ENCODE measurements around the gene GLT8D1.

DNA sequence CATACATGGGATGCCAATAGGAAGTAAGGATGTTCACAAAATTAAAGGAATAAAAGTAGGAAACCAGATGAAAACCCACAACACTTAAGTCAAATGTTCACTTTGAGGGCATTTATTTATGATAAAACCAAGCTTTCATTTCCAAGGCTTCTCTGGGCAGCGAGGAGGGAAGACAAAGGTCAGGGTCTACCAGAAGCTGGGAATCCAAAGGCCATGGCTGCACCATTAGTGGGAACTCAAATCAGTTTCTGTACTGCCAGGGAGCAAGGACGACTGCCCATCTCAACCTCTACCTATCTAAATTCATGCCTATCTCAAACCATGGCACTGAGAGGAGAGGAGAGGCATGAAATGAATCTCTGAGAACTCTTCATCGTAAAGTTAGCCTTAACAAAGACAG lies 42.5 kb downstream of the GLT8D1 start:
- no peak for TF ChIP-seq MYNN (IDR thresholded peaks at IDR 0.05)
- no peak for TF ChIP-seq MYNN (CRISPR knock-in tag; IDR thresholded peaks at IDR 0.05)
- TF ChIP-seq, protein P1, sequence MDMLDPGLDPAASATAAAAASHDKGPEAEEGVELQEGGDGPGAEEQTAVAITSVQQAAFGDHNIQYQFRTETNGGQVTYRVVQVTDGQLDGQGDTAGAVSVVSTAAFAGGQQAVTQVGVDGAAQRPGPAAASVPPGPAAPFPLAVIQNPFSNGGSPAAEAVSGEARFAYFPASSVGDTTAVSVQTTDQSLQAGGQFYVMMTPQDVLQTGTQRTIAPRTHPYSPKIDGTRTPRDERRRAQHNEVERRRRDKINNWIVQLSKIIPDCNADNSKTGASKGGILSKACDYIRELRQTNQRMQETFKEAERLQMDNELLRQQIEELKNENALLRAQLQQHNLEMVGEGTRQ (CRISPR knock-in tag; IDR thresholded peaks at IDR 0.05): no peak
- no peak for TF ChIP-seq ZNF23 (CRISPR knock-in tag; IDR thresholded peaks at IDR 0.05)
- no peak for TF ChIP-seq POLR2B (IDR thresholded peaks at IDR 0.05; ENCODE audit: low read depth, partially characterized antibody)
- TF ChIP-seq, protein P2, sequence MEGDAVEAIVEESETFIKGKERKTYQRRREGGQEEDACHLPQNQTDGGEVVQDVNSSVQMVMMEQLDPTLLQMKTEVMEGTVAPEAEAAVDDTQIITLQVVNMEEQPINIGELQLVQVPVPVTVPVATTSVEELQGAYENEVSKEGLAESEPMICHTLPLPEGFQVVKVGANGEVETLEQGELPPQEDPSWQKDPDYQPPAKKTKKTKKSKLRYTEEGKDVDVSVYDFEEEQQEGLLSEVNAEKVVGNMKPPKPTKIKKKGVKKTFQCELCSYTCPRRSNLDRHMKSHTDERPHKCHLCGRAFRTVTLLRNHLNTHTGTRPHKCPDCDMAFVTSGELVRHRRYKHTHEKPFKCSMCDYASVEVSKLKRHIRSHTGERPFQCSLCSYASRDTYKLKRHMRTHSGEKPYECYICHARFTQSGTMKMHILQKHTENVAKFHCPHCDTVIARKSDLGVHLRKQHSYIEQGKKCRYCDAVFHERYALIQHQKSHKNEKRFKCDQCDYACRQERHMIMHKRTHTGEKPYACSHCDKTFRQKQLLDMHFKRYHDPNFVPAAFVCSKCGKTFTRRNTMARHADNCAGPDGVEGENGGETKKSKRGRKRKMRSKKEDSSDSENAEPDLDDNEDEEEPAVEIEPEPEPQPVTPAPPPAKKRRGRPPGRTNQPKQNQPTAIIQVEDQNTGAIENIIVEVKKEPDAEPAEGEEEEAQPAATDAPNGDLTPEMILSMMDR (IDR thresholded peaks at IDR 0.05 in 2 of 3, conservative IDR thresholded peaks at IDR 0.05 in 1 of 3; ENCODE audit: insufficient read depth in 2 of 3, low read depth in 1 of 3, low read length in 3 of 3): no peak
- no peak for TF ChIP-seq KDM1A (IDR thresholded peaks at IDR 0.05)
- TF ChIP-seq RBBP5 (IDR thresholded peaks at IDR 0.05; ENCODE audit: borderline replicate concordance, insufficient read depth, low read length, poor library complexity, severe bottlenecking): no peak
- no peak for TF ChIP-seq FOXK2 (conservative IDR thresholded peaks at IDR 0.05 in 1 of 2, IDR thresholded peaks at IDR 0.05 in 1 of 2; ENCODE audit: low read depth in 2 of 2)
- no peak for TF ChIP-seq POLR2AphosphoS5 (IDR thresholded peaks at IDR 0.05; ENCODE audit: control insufficient read depth, insufficient read depth, low read depth, low read length)
- TF ChIP-seq GABPA (tag; conservative IDR thresholded peaks at IDR 0.05; ENCODE audit: low read depth): no peak
- TF ChIP-seq, protein P3, sequence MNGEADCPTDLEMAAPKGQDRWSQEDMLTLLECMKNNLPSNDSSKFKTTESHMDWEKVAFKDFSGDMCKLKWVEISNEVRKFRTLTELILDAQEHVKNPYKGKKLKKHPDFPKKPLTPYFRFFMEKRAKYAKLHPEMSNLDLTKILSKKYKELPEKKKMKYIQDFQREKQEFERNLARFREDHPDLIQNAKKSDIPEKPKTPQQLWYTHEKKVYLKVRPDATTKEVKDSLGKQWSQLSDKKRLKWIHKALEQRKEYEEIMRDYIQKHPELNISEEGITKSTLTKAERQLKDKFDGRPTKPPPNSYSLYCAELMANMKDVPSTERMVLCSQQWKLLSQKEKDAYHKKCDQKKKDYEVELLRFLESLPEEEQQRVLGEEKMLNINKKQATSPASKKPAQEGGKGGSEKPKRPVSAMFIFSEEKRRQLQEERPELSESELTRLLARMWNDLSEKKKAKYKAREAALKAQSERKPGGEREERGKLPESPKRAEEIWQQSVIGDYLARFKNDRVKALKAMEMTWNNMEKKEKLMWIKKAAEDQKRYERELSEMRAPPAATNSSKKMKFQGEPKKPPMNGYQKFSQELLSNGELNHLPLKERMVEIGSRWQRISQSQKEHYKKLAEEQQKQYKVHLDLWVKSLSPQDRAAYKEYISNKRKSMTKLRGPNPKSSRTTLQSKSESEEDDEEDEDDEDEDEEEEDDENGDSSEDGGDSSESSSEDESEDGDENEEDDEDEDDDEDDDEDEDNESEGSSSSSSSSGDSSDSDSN (IDR thresholded peaks at IDR 0.05; ENCODE audit: borderline replicate concordance in 1 of 2, low read depth in 2 of 2, low read length in 2 of 2): no peak
- TF ChIP-seq, protein P4, sequence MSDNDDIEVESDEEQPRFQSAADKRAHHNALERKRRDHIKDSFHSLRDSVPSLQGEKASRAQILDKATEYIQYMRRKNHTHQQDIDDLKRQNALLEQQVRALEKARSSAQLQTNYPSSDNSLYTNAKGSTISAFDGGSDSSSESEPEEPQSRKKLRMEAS (CRISPR knock-in tag; IDR thresholded peaks at IDR 0.05): no peak
